CD4-positive, CD25-positive, alpha-beta regulatory T cell (primary cell): ENCODE data around the gene STK36. TPM values are rescaled to one million over a fixed set of nuclear protein-coding genes. Genes with fewer than 3 reads are reported as not detected.

Experiments
- ATAC-seq, 2 donors: fragments of 150-1000 bp; cut with Tn5 transposase; one replicate each; pipeline ENCODE4 v1.10.0; 2021; ENCODE audit warnings: low read depth in 2 of 2, moderate number of reproducible peaks in 2 of 2, moderate library complexity in 1 of 2
- DNase-seq, 3 donors: peaks; one replicate each; pipeline versions ENCODE4 v3.0.0 to v3.0.0-alpha.2; 2012 to 2022; ENCODE audit warnings: mixed read lengths in 1 of 3
- H3K27ac ChIP-seq: one replicate; pipeline ENCODE4 v1.7.0; 2013; ENCODE audit warnings: mild to moderate bottlenecking, low read length; ENCODE audit not compliant: insufficient read depth, poor library complexity, severe bottlenecking
- H3K27me3 ChIP-seq: one replicate; pipeline ENCODE4 v1.7.0; 2013; ENCODE audit warnings: low read length; ENCODE audit not compliant: control insufficient read depth, insufficient read depth
- H3K36me3 ChIP-seq: one replicate; pipeline ENCODE4 v1.7.0; 2013; ENCODE audit warnings: mild to moderate bottlenecking, low read length, moderate library complexity; ENCODE audit not compliant: control insufficient read depth, insufficient read depth
- H3K4me1 ChIP-seq: 2 replicates; pipeline ENCODE4 v1.7.0; 2013; ENCODE audit warnings: mild to moderate bottlenecking, low read length; ENCODE audit not compliant: insufficient read depth, control insufficient read depth, poor library complexity, severe bottlenecking
- H3K4me3 ChIP-seq: one replicate; pipeline ENCODE4 v1.7.0; 2013; ENCODE audit warnings: low read depth, mild to moderate bottlenecking, low read length, moderate library complexity
- H3K9me3 ChIP-seq, 2 experiments: 1 replicate in 1 of 2; 2 replicates in 1 of 2; pipeline ENCODE4 v1.7.0; 2013; ENCODE audit warnings: low read length in 2 of 2, mild to moderate bottlenecking in 1 of 2, moderate library complexity in 1 of 2; ENCODE audit not compliant: control insufficient read depth in 2 of 2
- H3K27ac Mint-ChIP-seq, 3 donors: one replicate each; pipeline ENCODE4 v1.8.0; 2020 to 2022; ENCODE audit warnings: mild to moderate bottlenecking in 3 of 3, mixed read lengths in 3 of 3, moderate library complexity in 2 of 3
- H3K27me3 Mint-ChIP-seq: one replicate; pipeline ENCODE4 v1.8.0; 2022; ENCODE audit warnings: mild to moderate bottlenecking, mixed read lengths
- H3K36me3 Mint-ChIP-seq: one replicate; pipeline ENCODE4 v1.8.0; 2020; ENCODE audit warnings: mixed read lengths
- H3K4me1 Mint-ChIP-seq, 4 donors: one replicate each; pipeline ENCODE4 v1.8.0; 2020 to 2022; ENCODE audit warnings: mixed read lengths in 4 of 4, mild to moderate bottlenecking in 1 of 4
- H3K4me3 Mint-ChIP-seq, 4 donors: one replicate each; pipeline ENCODE4 v1.8.0; 2020 to 2022; ENCODE audit warnings: mild to moderate bottlenecking in 4 of 4, mixed read lengths in 4 of 4, moderate library complexity in 3 of 4
- H3K9me3 Mint-ChIP-seq, 7 donors: one replicate each; pipeline ENCODE4 v1.8.0; 2020 to 2022; ENCODE audit warnings: mixed read lengths in 7 of 7, mild to moderate bottlenecking in 3 of 7, moderate library complexity in 2 of 7
- polyA plus RNA-seq, 4 donors: library from polyadenylated mRNA; unstranded; fragments of 300-500 nt; fragmentation: Illumina TruSeq; gene quantifications; one replicate each; pipeline ENCODE4 v1.2.3, GENCODE V29; 2021
- total RNA-seq: library from RNA; stranded (reverse); gene quantifications from one replicate; pipeline ENCODE4 v1.2.3, GENCODE V29; 2022

STK36 gene
- total and polyA plus RNA-seq, 5 donors from 2014 or later: 1.8 to 10.5 (median 2.7) TPM

- H3K4me1 Mint-ChIP-seq: peaks cover 8 to 29% (median 16%) of the 10 kb centered on the region in 4 donors
- Histone ChIP-seq H3K9me3 (peaks cover 0 to under 1% of the 10 kb centered on the region in 2 experiments), H3K4me3 (no peak overlapping the region), H3K36me3 (peaks cover 2% of the 10 kb centered on the region), H3K27me3 (no peaks in the 10 kb centered on the region), H3K27ac (no peak overlapping the region), H3K4me1 (no peaks in the 10 kb centered on the region)
- H3K27me3 Mint-ChIP-seq: no peaks in the 10 kb centered on the region
- peak overlapping the region in 1 of 3 donors; percentile 55 for H3K27ac Mint-ChIP-seq
- ATAC-seq: no peak
- no peak for DNase-seq
- H3K4me3 Mint-ChIP-seq: no peak overlapping the region
- H3K36me3 Mint-ChIP-seq: peaks cover 34% of the 10 kb centered on the region
- peaks cover 0 to 4% (median 2%) of the 10 kb centered on the region in 7 donors for H3K9me3 Mint-ChIP-seq
These were observed 60.3 kb downstream of the STK36 start for GRCh38 chr2:218732052-218732760.

DNA sequence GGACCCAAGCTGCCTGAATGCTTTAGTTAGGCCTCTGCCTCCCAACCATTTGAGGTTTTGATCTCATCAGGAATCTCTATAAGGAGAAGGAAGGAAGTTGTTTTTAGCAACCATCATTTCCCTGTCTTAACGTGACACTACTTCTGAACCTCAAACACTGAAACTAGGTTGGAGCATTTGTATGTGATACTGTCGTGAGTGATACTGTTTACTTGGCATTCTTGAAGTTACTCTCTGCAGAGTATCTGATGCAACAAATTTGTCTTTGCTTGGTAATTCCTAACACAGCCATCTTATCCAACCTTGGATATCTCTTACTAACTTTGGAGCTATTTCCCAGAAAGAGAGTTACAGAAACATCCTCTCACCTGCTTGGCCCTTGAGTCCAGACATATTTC lies 60.9 kb downstream of the STK36 start:
- no peaks in the 10 kb centered on the region for H3K9me3 ChIP-seq
- Mint-ChIP-seq H3K27ac (peak overlapping the region in 1 of 3 donors; percentile 19), H3K27me3 (no peaks in the 10 kb centered on the region), H3K9me3 (peaks cover 0 to 3% (median under 1%) of the 10 kb centered on the region in 7 donors), H3K4me3 (no peak overlapping the region), H3K4me1 (peaks cover 6 to 29% (median 15%) of the 10 kb centered on the region in 4 donors), H3K36me3 (peaks cover 35% of the 10 kb centered on the region)
- H3K27ac ChIP-seq: no peak overlapping the region
- peaks cover 2% of the 10 kb centered on the region for H3K36me3 ChIP-seq
- ATAC-seq (no peak), DNase-seq (no peak)
- H3K27me3 ChIP-seq: no peaks in the 10 kb centered on the region
- H3K4me3 ChIP-seq: no peak overlapping the region
- H3K4me1 ChIP-seq: no peaks in the 10 kb centered on the region

GRCh38 chr2:218733171-218734021 lies 61.5 kb downstream of the STK36 start:
- no peak overlapping the region for H3K4me3 Mint-ChIP-seq
- Histone ChIP-seq H3K27me3 (no peaks in the 10 kb centered on the region), H3K36me3 (peaks cover 7% of the 10 kb centered on the region), H3K27ac (no peak overlapping the region), H3K9me3 (no peaks in the 10 kb centered on the region), H3K4me1 (no peaks in the 10 kb centered on the region), H3K4me3 (no peak overlapping the region)
- peak overlapping the region in 1 of 3 donors; percentile 19 for H3K27ac Mint-ChIP-seq
- peaks cover 0 to 3% (median 0%) of the 10 kb centered on the region in 7 donors for H3K9me3 Mint-ChIP-seq
- peak in 1 of 2 donors; percentile 50 for ATAC-seq
- peaks cover 39% of the 10 kb centered on the region for H3K36me3 Mint-ChIP-seq
- H3K27me3 Mint-ChIP-seq: no peaks in the 10 kb centered on the region
- DNase-seq: peak in 1 of 3 donors; percentile 22
- H3K4me1 Mint-ChIP-seq: peaks cover 4 to 29% (median 14%) of the 10 kb centered on the region in 4 donors

DNA sequence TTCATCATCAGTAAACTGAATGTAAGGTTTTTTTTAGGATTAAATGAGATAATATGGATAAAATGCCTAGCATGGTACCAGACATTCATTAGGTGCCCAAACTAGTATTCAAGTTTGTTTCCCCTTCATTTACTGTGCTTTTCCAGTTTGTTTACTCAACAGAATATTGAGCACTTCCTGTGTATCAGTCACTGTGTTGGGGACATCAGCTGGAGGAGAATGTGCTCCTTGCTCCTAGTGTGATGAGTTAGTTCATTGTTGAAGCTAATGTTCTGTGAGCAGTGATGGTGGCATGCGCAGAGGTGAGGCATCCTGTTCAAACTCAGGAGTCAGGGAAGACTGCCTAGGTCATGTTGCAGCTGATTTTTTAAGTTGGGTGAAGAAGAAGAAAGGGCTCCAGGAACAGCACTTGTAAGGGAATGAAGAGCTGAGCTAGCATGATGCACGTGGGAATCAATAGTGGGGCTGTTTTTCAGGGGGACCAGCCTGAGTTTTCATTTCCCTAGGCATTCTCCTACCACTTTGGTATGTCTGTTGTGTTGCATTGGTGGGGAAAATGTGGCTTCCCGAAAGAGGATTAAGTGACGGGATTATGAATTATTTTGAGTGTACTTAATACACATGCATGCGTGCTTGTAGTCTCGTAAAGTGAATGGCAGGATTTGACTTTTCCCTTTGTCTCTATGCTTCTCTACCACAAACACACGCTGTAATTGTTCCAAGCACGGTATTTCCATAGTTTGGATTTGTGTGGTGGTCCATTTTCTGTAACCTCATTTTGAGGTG lies 62.5 kb downstream of the STK36 start:
- Histone ChIP-seq H3K4me3 (no peak overlapping the region), H3K27me3 (no peaks in the 10 kb centered on the region), H3K36me3 (peaks cover 15% of the 10 kb centered on the region), H3K27ac (no peak overlapping the region), H3K4me1 (no peaks in the 10 kb centered on the region), H3K9me3 (no peaks in the 10 kb centered on the region)
- Mint-ChIP-seq H3K4me3 (no peak overlapping the region), H3K9me3 (peaks cover 0 to 1% (median 0%) of the 10 kb centered on the region in 7 donors), H3K4me1 (peaks cover 4 to 27% (median 14%) of the 10 kb centered on the region in 4 donors), H3K36me3 (peaks cover 46% of the 10 kb centered on the region), H3K27ac (peak overlapping the region in 1 of 3 donors; percentile 43), H3K27me3 (no peaks in the 10 kb centered on the region)
- DNase-seq: no peak
- no peak for ATAC-seq

- peaks cover 51% of the 10 kb centered on the region for H3K36me3 Mint-ChIP-seq
- peaks cover 22% of the 10 kb centered on the region for H3K36me3 ChIP-seq
- no peak for ATAC-seq
These were observed 64.6 kb downstream of the STK36 start for GRCh38 chr2:218736531-218736930.

GRCh38 chr2:218743068-218743467 lies 71.2 kb downstream of the STK36 start:
- no peak overlapping the region for H3K27ac ChIP-seq

More at GRCh38 chr2:218736531-218736930, 64.6 kb downstream of the STK36 start:
- Mint-ChIP-seq H3K4me1 (peaks cover 4 to 26% (median 14%) of the 10 kb centered on the region in 4 donors), H3K4me3 (no peak overlapping the region), H3K27ac (peak overlapping the region in 1 of 3 donors; percentile 33), H3K27me3 (no peaks in the 10 kb centered on the region), H3K9me3 (no peaks in the 10 kb centered on the region)
- Histone ChIP-seq H3K4me1 (no peaks in the 10 kb centered on the region), H3K27me3 (no peaks in the 10 kb centered on the region), H3K27ac (no peak overlapping the region), H3K4me3 (no peak overlapping the region), H3K9me3 (no peaks in the 10 kb centered on the region)
- DNase-seq: no peak

DNA sequence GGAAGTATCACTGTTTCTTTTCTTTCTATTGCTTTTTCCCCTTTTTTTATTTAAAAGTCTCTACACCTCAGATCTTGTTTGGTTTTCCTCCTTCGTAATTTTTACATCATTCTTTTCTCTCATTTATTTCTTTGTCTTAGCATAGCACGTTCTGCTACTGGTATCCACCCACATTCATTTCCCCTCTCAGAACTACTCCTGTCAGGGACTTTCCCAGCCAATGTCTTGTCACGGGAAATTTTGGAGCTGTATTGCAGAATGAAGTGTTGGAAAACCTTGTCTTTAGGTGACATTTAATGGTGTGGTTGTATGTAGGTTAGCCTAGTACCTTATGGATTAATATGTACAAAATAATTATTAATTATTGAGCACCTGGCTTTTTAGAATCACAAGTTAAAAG lies 72.7 kb downstream of the STK36 start:
- no peaks in the 10 kb centered on the region for H3K4me1 ChIP-seq
- DNase-seq (no peak), ATAC-seq (no peak)
- Mint-ChIP-seq H3K27me3 (no peaks in the 10 kb centered on the region), H3K36me3 (peaks cover 66% of the 10 kb centered on the region), H3K4me1 (peaks cover 0 to 6% (median 4%) of the 10 kb centered on the region in 4 donors), H3K27ac (peak overlapping the region in 2 of 3 donors; percentile 81 to 89), H3K9me3 (no peaks in the 10 kb centered on the region), H3K4me3 (no peak overlapping the region)
- no peaks in the 10 kb centered on the region for H3K27me3 ChIP-seq
- peaks cover 40% of the 10 kb centered on the region for H3K36me3 ChIP-seq
- H3K4me3 ChIP-seq: no peak overlapping the region
- H3K9me3 ChIP-seq: no peaks in the 10 kb centered on the region
- no peak overlapping the region for H3K27ac ChIP-seq

More at GRCh38 chr2:218743068-218743467, 71.2 kb downstream of the STK36 start:
- no peak overlapping the region for H3K27ac Mint-ChIP-seq
- DNase-seq: no peak
- H3K9me3 Mint-ChIP-seq: no peaks in the 10 kb centered on the region
- peaks cover 70% of the 10 kb centered on the region for H3K36me3 Mint-ChIP-seq
- Histone ChIP-seq H3K36me3 (peaks cover 42% of the 10 kb centered on the region), H3K9me3 (no peaks in the 10 kb centered on the region), H3K4me1 (no peaks in the 10 kb centered on the region), H3K27me3 (no peaks in the 10 kb centered on the region), H3K4me3 (no peak overlapping the region)
- ATAC-seq: no peak
- peaks cover 0 to 7% (median 4%) of the 10 kb centered on the region in 4 donors for H3K4me1 Mint-ChIP-seq
- H3K4me3 Mint-ChIP-seq: no peak overlapping the region
- no peaks in the 10 kb centered on the region for H3K27me3 Mint-ChIP-seq
